ENCODE measurements around the gene PDZD7.
"Not testable (repeated sequence)": the region's sequence is repeated elsewhere in the genome, so short reads cannot be mapped to it uniquely, and the experiment has no call there.

PDZD7 gene

GRCh38 chr10:101041252-101041761, 10.4 kb upstream of the PDZD7 start:
- in situ Hi-C loops (cut with HindIII; ENCODE audit: low sequenced_read_pairs): no loop called here

- in situ Hi-C loops (cut with HindIII; ENCODE audit: low sequenced_read_pairs): no loop called here
Observed at GRCh38 chr10:101040851-101041250, 9.9 kb upstream of the PDZD7 start.

GRCh38 chr10:101040061-101040460, 9.1 kb upstream of the PDZD7 start:
- in situ Hi-C loops (cut with HindIII; ENCODE audit: low sequenced_read_pairs): no loop called here

- in situ Hi-C loops (cut with HindIII; ENCODE audit: low sequenced_read_pairs): no loop called here
Observed at GRCh38 chr10:101038484-101038883, 7.6 kb upstream of the PDZD7 start.

- in situ Hi-C loops (cut with HindIII; ENCODE audit: low sequenced_read_pairs): no loop called here
Observed at GRCh38 chr10:101036726-101037125, 5.8 kb upstream of the PDZD7 start.

- in situ Hi-C loops (cut with HindIII; ENCODE audit: low sequenced_read_pairs): no loop called here
Observed at GRCh38 chr10:101035916-101036702, 5.2 kb upstream of the PDZD7 start.

- in situ Hi-C loops (cut with HindIII; ENCODE audit: low sequenced_read_pairs): no loop called here
Observed at GRCh38 chr10:101035314-101035713, 4.4 kb upstream of the PDZD7 start.

GRCh38 chr10:101034404-101034803, 3.5 kb upstream of the PDZD7 start:
- in situ Hi-C loops (cut with HindIII; ENCODE audit: low sequenced_read_pairs): not testable (repeated sequence)

- in situ Hi-C loops (cut with HindIII; ENCODE audit: low sequenced_read_pairs): no loop called here
Observed at GRCh38 chr10:101033276-101033675, 2.3 kb upstream of the PDZD7 start.

- in situ Hi-C loops (cut with HindIII; ENCODE audit: low sequenced_read_pairs): no loop called here
Observed at GRCh38 chr10:101032637-101033224, 1.8 kb upstream of the PDZD7 start.

GRCh38 chr10:101031796-101032636, 1.1 kb upstream of the PDZD7 start:
- in situ Hi-C loops (cut with HindIII; ENCODE audit: low sequenced_read_pairs): no loop called here

- in situ Hi-C loops (cut with HindIII; ENCODE audit: low sequenced_read_pairs): no loop called here
Observed at GRCh38 chr10:101030496-101031127, 317 bp downstream of the PDZD7 start.

- in situ Hi-C loops (cut with HindIII; ENCODE audit: low sequenced_read_pairs): no loop called here
Observed at GRCh38 chr10:101029520-101030295, 1.2 kb downstream of the PDZD7 start.

GRCh38 chr10:101028446-101029337, 2.2 kb downstream of the PDZD7 start:
- in situ Hi-C loops (cut with HindIII; ENCODE audit: low sequenced_read_pairs): no loop called here

GRCh38 chr10:101027106-101027720, 3.7 kb downstream of the PDZD7 start:
- in situ Hi-C loops (cut with HindIII; ENCODE audit: low sequenced_read_pairs): no loop called here

- in situ Hi-C loops (cut with HindIII; ENCODE audit: low sequenced_read_pairs): no loop called here
Observed at GRCh38 chr10:101022967-101023705, 7.8 kb downstream of the PDZD7 start.

GRCh38 chr10:101021692-101022251, 9.2 kb downstream of the PDZD7 start:
- in situ Hi-C loops (cut with HindIII; ENCODE audit: low sequenced_read_pairs): no loop called here

- in situ Hi-C loops (cut with HindIII; ENCODE audit: low sequenced_read_pairs): no loop called here
Observed at GRCh38 chr10:101021239-101021638, 9.7 kb downstream of the PDZD7 start.
